HepG2 (cell line): ENCODE data around the gene GPC6. TPM values are rescaled to one million over a fixed set of nuclear protein-coding genes. Genes with fewer than 3 reads are reported as not detected.

Source experiments
- ATF7-NPFF ChIP-seq: sonication (generic); formaldehyde crosslinking; IDR thresholded peaks from 2 replicates; pipeline ENCODE4 v1.8.1; 2023; ENCODE audit warnings: mild to moderate bottlenecking, low read depth, missing genetic modification reagents, moderate library complexity
- CC2D1A ChIP-seq: sonication (generic); formaldehyde crosslinking; IDR thresholded peaks from 2 replicates; pipeline ENCODE4 v1.8.1; 2023; ENCODE audit warnings: mild to moderate bottlenecking, missing genetic modification reagents
- CCAR2 ChIP-seq: fragments of 200-400 bp; formaldehyde crosslinking; optimal IDR thresholded peaks from 2 replicates; pipeline ENCODE3; 2018; ENCODE audit warnings: low read depth, mild to moderate bottlenecking, low read length, moderate library complexity
- FOXK1 ChIP-seq: sonication (generic); formaldehyde crosslinking; IDR thresholded peaks from 2 replicates; pipeline ENCODE4 v1.4.0; 2020; ENCODE audit warnings: low read depth, missing genetic modification reagents, borderline replicate concordance
- GLI4 ChIP-seq: sonication (generic); formaldehyde crosslinking; IDR thresholded peaks from 2 replicates; pipeline ENCODE4 v1.5.1; 2020; ENCODE audit warnings: missing genetic modification reagents, mild to moderate bottlenecking, moderate library complexity, borderline replicate concordance
- HNRNPLL ChIP-seq: fragments of 200-400 bp; formaldehyde crosslinking; IDR thresholded peaks from 2 replicates; pipeline ENCODE4 v1.6.1; 2017; ENCODE audit warnings: mild to moderate bottlenecking, low read depth, low read length; ENCODE audit not compliant: poor library complexity, severe bottlenecking
- KAT7 ChIP-seq: IDR thresholded peaks from 2 replicates; pipeline ENCODE4 v1.6.1; 2018; ENCODE audit warnings: borderline replicate concordance, missing compliant biosample characterization
- MBD4 ChIP-seq: IDR thresholded peaks from 2 replicates; pipeline ENCODE4 v1.6.1; 2012; ENCODE audit warnings: low read length, inconsistent platforms, borderline replicate concordance
- MTA1 ChIP-seq: sonication (generic); formaldehyde crosslinking; IDR thresholded peaks from 2 replicates; pipeline ENCODE4 v1.4.0; 2020; ENCODE audit warnings: missing genetic modification reagents, mild to moderate bottlenecking, borderline replicate concordance
- NR2F2 ChIP-seq: IDR thresholded peaks from 2 replicates; pipeline ENCODE4 v1.6.1; 2012; ENCODE audit warnings: low read depth, inconsistent platforms, borderline replicate concordance
- ONECUT2 ChIP-seq: sonication (generic); formaldehyde crosslinking; IDR thresholded peaks from 2 replicates; pipeline ENCODE4 v1.4.0; 2020; ENCODE audit warnings: missing genetic modification reagents
- PITX1 ChIP-seq: sonication (generic); formaldehyde crosslinking; IDR thresholded peaks from 2 replicates; pipeline ENCODE4 v1.5.1; 2020; ENCODE audit warnings: mild to moderate bottlenecking, missing genetic modification reagents
- RBFOX2 ChIP-seq: fragments of 200-400 bp; formaldehyde crosslinking; IDR thresholded peaks from 2 replicates; pipeline ENCODE4 v1.6.1; 2017; ENCODE audit warnings: low read depth, mild to moderate bottlenecking, low read length
- SMAD9 ChIP-seq: sonication (generic); formaldehyde crosslinking; IDR thresholded peaks from 2 replicates; pipeline ENCODE4 v1.5.1; 2020; ENCODE audit warnings: mild to moderate bottlenecking, missing genetic modification reagents
- TEAD3 ChIP-seq: optimal IDR thresholded peaks from 2 replicates; pipeline ENCODE3; 2016; ENCODE audit warnings: borderline replicate concordance
- ZKSCAN5 ChIP-seq: sonication (generic); formaldehyde crosslinking; IDR thresholded peaks from 2 replicates; pipeline ENCODE4 v1.5.1; 2020; ENCODE audit warnings: mild to moderate bottlenecking, missing genetic modification reagents
- ZMYM4 ChIP-seq: sonication (generic); formaldehyde crosslinking; IDR thresholded peaks from 2 replicates; pipeline ENCODE4 v1.8.1; 2023; ENCODE audit warnings: mild to moderate bottlenecking, missing genetic modification reagents
- ZNF282 ChIP-seq: fragments of 450-650 bp; IDR thresholded peaks from 2 replicates; pipeline ENCODE4 v1.6.1; 2018; ENCODE audit not compliant: partially characterized antibody
- ZNF530 ChIP-seq: sonication (generic); formaldehyde crosslinking; IDR thresholded peaks from 2 replicates; pipeline ENCODE4 v1.5.0; 2020; ENCODE audit warnings: low read depth, mild to moderate bottlenecking, missing genetic modification reagents
- ZNF557 ChIP-seq: sonication (generic); formaldehyde crosslinking; IDR thresholded peaks from 2 replicates; pipeline ENCODE4 v1.4.0; 2020; ENCODE audit warnings: missing genetic modification reagents
- ZNF644 ChIP-seq: IDR thresholded peaks from 2 replicates; pipeline ENCODE4 v1.6.1; 2016; ENCODE audit warnings: low read depth
- ZNF839 ChIP-seq: sonication (generic); formaldehyde crosslinking; IDR thresholded peaks from 2 replicates; pipeline ENCODE4 v1.4.0; 2020; ENCODE audit warnings: missing genetic modification reagents, mild to moderate bottlenecking, borderline replicate concordance
- ZSCAN29 ChIP-seq: sonication (generic); formaldehyde crosslinking; conservative IDR thresholded peaks from 2 replicates; pipeline ENCODE4 v1.4.0; 2020; ENCODE audit warnings: mild to moderate bottlenecking, missing genetic modification reagents
- polyA plus RNA-seq, 8 experiments: library from polyadenylated mRNA; depleted of rRNA in 3 of 8; stranded (reverse) in 7 of 8; unstranded in 1 of 8; fragments of >200 nt; fragmentation: Illumina TruSeq in 4 of 8; extraction: Trizol in 4 of 8; gene quantifications; 2 replicates each; pipeline versions ENCODE4 v1.2.1 to v1.2.3, GENCODE V29; 2011 to 2016; ENCODE audit warnings: low read depth in 4 of 8, missing spikeins in 1 of 8, mixed read lengths in 1 of 8; ENCODE audit not compliant: insufficient read depth in 1 of 8
- total RNA-seq, 5 experiments: library from RNA; depleted of rRNA; stranded (reverse); fragments of >200 nt; fragmentation: Illumina TruSeq; extraction: Trizol; gene quantifications; 2 replicates each; pipeline ENCODE4 v1.2.3, GENCODE V29; 2016; ENCODE audit warnings: low read depth in 1 of 5
- TF ChIP-seq, protein P1 (sequence below): sonication (generic); formaldehyde crosslinking; conservative IDR thresholded peaks from 2 replicates; pipeline ENCODE4 v1.4.0; 2020; ENCODE audit warnings: missing genetic modification reagents
- TF ChIP-seq, protein P2 (sequence below): sonication (generic); formaldehyde crosslinking; IDR thresholded peaks from 2 replicates; pipeline ENCODE4 v1.4.0; 2020; ENCODE audit warnings: mild to moderate bottlenecking, missing genetic modification reagents
- TF ChIP-seq, protein P3 (sequence below): sonication (generic); formaldehyde crosslinking; IDR thresholded peaks from 2 replicates; pipeline ENCODE4 v1.4.0; 2020; ENCODE audit warnings: missing genetic modification reagents, borderline replicate concordance
- TF ChIP-seq, protein P4 (sequence below): sonication (generic); formaldehyde crosslinking; IDR thresholded peaks from 2 replicates; pipeline ENCODE4 v1.4.0; 2020; ENCODE audit warnings: missing genetic modification reagents
- TF ChIP-seq, protein P5 (sequence below): sonication (generic); formaldehyde crosslinking; IDR thresholded peaks from 2 replicates; pipeline ENCODE4 v1.8.0; 2022; ENCODE audit warnings: mild to moderate bottlenecking, missing genetic modification reagents, moderate library complexity

The GPC6 gene
- total and polyA plus RNA-seq, 2 of the 13 experiments (the other 11 are each of a cell fraction or from before 2014, with no cell fraction given): 24.5 to 33.9 TPM

DNA sequence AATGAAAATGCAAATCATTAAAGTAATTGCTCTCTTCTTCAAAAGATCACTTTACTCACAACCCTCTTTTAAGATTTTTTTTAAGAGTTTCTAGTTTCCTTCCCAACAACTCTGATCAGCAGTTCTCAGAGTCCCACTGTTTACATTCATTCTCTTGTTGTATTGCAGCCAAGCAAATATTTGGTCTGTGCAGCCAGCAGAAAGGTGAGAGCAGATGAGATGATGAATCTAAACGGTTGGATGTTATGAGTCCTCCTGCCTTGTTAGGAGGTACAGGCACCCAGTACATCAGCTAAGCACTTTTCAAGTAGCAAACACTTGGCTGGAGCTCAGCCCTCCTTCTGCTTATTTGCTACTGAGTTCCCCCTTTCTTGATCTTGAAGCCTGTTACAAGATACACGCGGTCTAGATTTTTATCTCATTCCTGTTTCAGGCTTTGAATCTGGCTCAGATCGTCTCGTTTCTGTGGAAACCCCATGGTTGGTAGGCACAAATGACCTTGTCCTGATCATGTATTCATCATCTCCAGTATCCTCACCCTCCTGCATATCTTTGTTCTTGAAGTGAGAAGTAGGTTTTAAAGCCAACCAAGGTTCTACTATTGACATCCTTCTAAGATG is 952.1 kb downstream of the GPC6 start (continued):
- TF ChIP-seq CCAR2: no peak
- TF ChIP-seq KAT7: no peak
- TF ChIP-seq ZNF644 (CRISPR knock-in tag): 0 out of 2 replicates have a peak, but pooled peaks have one; percentile 52
- TF ChIP-seq ATF7-NPFF (CRISPR knock-in tag): no peak
- no peak for TF ChIP-seq SMAD9 (CRISPR knock-in tag)
- peak; percentile 55; the same call in 1 of the 2 replicates for TF ChIP-seq ZMYM4 (CRISPR knock-in tag)
- TF ChIP-seq, protein P1, sequence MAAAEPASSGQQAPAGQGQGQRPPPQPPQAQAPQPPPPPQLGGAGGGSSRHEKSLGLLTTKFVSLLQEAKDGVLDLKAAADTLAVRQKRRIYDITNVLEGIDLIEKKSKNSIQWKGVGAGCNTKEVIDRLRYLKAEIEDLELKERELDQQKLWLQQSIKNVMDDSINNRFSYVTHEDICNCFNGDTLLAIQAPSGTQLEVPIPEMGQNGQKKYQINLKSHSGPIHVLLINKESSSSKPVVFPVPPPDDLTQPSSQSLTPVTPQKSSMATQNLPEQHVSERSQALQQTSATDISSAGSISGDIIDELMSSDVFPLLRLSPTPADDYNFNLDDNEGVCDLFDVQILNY (CRISPR knock-in tag): no peak
- TF ChIP-seq, protein P2, sequence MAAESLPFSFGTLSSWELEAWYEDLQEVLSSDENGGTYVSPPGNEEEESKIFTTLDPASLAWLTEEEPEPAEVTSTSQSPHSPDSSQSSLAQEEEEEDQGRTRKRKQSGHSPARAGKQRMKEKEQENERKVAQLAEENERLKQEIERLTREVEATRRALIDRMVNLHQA (CRISPR knock-in tag): no peak
- no peak for TF ChIP-seq ZNF282
- TF ChIP-seq RBFOX2: no peak
- TF ChIP-seq, protein P3, sequence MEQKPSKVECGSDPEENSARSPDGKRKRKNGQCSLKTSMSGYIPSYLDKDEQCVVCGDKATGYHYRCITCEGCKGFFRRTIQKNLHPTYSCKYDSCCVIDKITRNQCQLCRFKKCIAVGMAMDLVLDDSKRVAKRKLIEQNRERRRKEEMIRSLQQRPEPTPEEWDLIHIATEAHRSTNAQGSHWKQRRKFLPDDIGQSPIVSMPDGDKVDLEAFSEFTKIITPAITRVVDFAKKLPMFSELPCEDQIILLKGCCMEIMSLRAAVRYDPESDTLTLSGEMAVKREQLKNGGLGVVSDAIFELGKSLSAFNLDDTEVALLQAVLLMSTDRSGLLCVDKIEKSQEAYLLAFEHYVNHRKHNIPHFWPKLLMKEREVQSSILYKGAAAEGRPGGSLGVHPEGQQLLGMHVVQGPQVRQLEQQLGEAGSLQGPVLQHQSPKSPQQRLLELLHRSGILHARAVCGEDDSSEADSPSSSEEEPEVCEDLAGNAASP (CRISPR knock-in tag): no peak
- TF ChIP-seq NR2F2: no peak
- no peak for TF ChIP-seq HNRNPLL
- no peak for TF ChIP-seq ZNF557 (CRISPR knock-in tag)
- TF ChIP-seq, protein P4, sequence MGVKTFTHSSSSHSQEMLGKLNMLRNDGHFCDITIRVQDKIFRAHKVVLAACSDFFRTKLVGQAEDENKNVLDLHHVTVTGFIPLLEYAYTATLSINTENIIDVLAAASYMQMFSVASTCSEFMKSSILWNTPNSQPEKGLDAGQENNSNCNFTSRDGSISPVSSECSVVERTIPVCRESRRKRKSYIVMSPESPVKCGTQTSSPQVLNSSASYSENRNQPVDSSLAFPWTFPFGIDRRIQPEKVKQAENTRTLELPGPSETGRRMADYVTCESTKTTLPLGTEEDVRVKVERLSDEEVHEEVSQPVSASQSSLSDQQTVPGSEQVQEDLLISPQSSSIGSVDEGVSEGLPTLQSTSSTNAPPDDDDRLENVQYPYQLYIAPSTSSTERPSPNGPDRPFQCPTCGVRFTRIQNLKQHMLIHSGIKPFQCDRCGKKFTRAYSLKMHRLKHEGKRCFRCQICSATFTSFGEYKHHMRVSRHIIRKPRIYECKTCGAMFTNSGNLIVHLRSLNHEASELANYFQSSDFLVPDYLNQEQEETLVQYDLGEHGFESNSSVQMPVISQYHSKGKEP (CRISPR knock-in tag): no peak
- TF ChIP-seq ZNF839 (CRISPR knock-in tag): no peak
- TF ChIP-seq ONECUT2: no peak
- TF ChIP-seq CC2D1A (CRISPR knock-in tag): no peak
- no peak for TF ChIP-seq ZKSCAN5 (CRISPR knock-in tag)
- no peak for TF ChIP-seq ZNF530
- TF ChIP-seq MTA1 (CRISPR knock-in tag): no peak
- TF ChIP-seq, protein P5, sequence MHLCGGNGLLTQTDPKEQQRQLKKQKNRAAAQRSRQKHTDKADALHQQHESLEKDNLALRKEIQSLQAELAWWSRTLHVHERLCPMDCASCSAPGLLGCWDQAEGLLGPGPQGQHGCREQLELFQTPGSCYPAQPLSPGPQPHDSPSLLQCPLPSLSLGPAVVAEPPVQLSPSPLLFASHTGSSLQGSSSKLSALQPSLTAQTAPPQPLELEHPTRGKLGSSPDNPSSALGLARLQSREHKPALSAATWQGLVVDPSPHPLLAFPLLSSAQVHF (CRISPR knock-in tag): no peak
- no peak for TF ChIP-seq PITX1 (CRISPR knock-in tag)
- TF ChIP-seq GLI4 (CRISPR knock-in tag): no peak
- no peak for TF ChIP-seq MBD4
- TF ChIP-seq TEAD3: peak; percentile 54
- TF ChIP-seq ZSCAN29 (CRISPR knock-in tag): 0 out of 2 replicates have a peak, but pooled peaks have one; percentile 25
- TF ChIP-seq FOXK1: peak; percentile 26; the same call in 1 of the 2 replicates
